ENCODE results near the gene C1orf35.

GRCh38 chr1:228105996-228106799 lies 3.1 kb upstream of the C1orf35 start:
- TF ChIP-seq CTCF (IDR thresholded peaks at IDR 0.05; ENCODE audit: low read depth, low read length) (no peak), EZH2phosphoT487 (IDR thresholded peaks at IDR 0.05; ENCODE audit: low read depth) (no peak)
